Suprapubic skin (tissue), 4 donors: ENCODE data around the gene C20orf141.

Experiments
- EP300 ChIP-seq: sonication (generic); formaldehyde crosslinking; IDR thresholded peaks from one replicate; pipeline ENCODE4 v1.6.1; 2017; ENCODE audit warnings: antibody characterized with exemption
- POLR2A ChIP-seq, 2 donors: fragments of 450-650 bp; IDR thresholded peaks; one replicate each; pipeline ENCODE4 v1.6.1; 2017; ENCODE audit warnings: antibody characterized with exemption in 2 of 2, mild to moderate bottlenecking in 2 of 2, moderate library complexity in 2 of 2
- POLR2AphosphoS5 ChIP-seq, 3 donors: sonication (generic); formaldehyde crosslinking; IDR thresholded peaks; one replicate each; pipeline ENCODE4 v1.6.1; 2017; ENCODE audit warnings: antibody characterized with exemption in 3 of 3
- TF ChIP-seq, protein P1 (sequence below), 2 donors: fragments of 200-600 bp in 1 of 2; fragments of 450-650 bp in 1 of 2; sonication (generic) in 1 of 2; IDR thresholded peaks; one replicate each; pipeline ENCODE4 v1.5.1; 2016 to 2019; ENCODE audit warnings: antibody characterized with exemption in 2 of 2, mild to moderate bottlenecking in 1 of 2, moderate library complexity in 1 of 2

DNA sequence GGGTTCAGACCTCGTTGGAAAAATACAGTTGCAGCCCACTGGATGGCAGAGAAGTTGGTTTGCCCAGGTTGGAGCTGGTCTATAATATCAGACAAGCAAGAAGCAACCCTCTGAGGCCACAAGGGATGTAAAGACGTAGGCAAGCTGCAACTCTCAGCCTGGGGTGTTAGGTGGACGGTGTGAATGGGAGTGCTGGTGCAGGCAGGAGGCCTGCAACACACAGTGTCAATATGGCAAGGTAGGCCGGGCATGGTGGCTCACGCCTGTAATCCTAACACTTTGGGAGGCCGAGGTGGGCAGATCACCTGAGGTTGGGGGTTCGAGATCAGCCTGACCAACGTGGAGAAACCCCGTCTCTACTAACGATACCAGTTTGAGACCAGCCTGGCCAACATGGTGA is 36.3 kb downstream of the C20orf141 start:
- TF ChIP-seq, protein P1, sequence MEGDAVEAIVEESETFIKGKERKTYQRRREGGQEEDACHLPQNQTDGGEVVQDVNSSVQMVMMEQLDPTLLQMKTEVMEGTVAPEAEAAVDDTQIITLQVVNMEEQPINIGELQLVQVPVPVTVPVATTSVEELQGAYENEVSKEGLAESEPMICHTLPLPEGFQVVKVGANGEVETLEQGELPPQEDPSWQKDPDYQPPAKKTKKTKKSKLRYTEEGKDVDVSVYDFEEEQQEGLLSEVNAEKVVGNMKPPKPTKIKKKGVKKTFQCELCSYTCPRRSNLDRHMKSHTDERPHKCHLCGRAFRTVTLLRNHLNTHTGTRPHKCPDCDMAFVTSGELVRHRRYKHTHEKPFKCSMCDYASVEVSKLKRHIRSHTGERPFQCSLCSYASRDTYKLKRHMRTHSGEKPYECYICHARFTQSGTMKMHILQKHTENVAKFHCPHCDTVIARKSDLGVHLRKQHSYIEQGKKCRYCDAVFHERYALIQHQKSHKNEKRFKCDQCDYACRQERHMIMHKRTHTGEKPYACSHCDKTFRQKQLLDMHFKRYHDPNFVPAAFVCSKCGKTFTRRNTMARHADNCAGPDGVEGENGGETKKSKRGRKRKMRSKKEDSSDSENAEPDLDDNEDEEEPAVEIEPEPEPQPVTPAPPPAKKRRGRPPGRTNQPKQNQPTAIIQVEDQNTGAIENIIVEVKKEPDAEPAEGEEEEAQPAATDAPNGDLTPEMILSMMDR (IDR thresholded peaks at IDR 0.05): no peak
- TF ChIP-seq POLR2A (IDR thresholded peaks at IDR 0.05) (no peak), EP300 (no peak), POLR2AphosphoS5 (IDR thresholded peaks at IDR 0.05) (no peak)
